GM23248 (cell line): ENCODE data around the gene NHEJ1. TPM values are rescaled to one million over a fixed set of nuclear protein-coding genes. Genes with fewer than 3 reads are reported as not detected.

ENCODE experiments used
- DNase-seq: peaks from one replicate; pipeline ENCODE4 v3.0.0-alpha.2; 2015
- H2AFZ ChIP-seq: fragments of 200-600 bp; sonication (generic); 2 replicates; pipeline ENCODE4 v1.6.1; 2016; ENCODE audit warnings: antibody characterized with exemption
- H3F3A ChIP-seq: fragments of 200-600 bp; sonication (generic); 2 replicates; pipeline ENCODE4 v1.6.1; 2016; ENCODE audit warnings: mild to moderate bottlenecking, antibody characterized with exemption, mixed run types; ENCODE audit not compliant: insufficient read depth
- H3K27ac ChIP-seq: fragments of 200-600 bp; sonication (generic); 2 replicates; pipeline ENCODE4 v1.5.1; 2016; ENCODE audit warnings: mild to moderate bottlenecking
- H3K27me3 ChIP-seq: fragments of 200-600 bp; sonication (generic); replicated peaks from 2 replicates; pipeline ENCODE4 v1.6.1; 2016; ENCODE audit warnings: mild to moderate bottlenecking; ENCODE audit not compliant: insufficient read depth
- H3K36me3 ChIP-seq: fragments of 200-600 bp; sonication (generic); 2 replicates; pipeline ENCODE4 v1.6.1; 2016; ENCODE audit warnings: low read depth, mild to moderate bottlenecking
- H3K4me1 ChIP-seq: fragments of 200-600 bp; sonication (generic); 2 replicates; pipeline ENCODE4 v1.6.1; 2016; ENCODE audit warnings: mild to moderate bottlenecking; ENCODE audit not compliant: insufficient read depth
- H3K4me2 ChIP-seq: fragments of 200-600 bp; sonication (generic); one replicate; pipeline ENCODE4 v1.6.1; 2016; ENCODE audit warnings: mild to moderate bottlenecking; ENCODE audit not compliant: unreplicated experiment
- H3K4me3 ChIP-seq: fragments of 200-600 bp; sonication (generic); 2 replicates; pipeline ENCODE4 v1.5.1; 2016; ENCODE audit warnings: mild to moderate bottlenecking
- H3K79me2 ChIP-seq: fragments of 200-600 bp; sonication (generic); 2 replicates; pipeline ENCODE4 v1.6.1; 2016; ENCODE audit warnings: mild to moderate bottlenecking; ENCODE audit not compliant: insufficient read depth
- H3K9ac ChIP-seq: fragments of 200-600 bp; sonication (generic); 2 replicates; pipeline ENCODE4 v1.6.1; 2016; ENCODE audit warnings: mild to moderate bottlenecking
- H3K9me2 ChIP-seq: fragments of 200-600 bp; sonication (generic); 2 replicates; pipeline ENCODE4 v1.6.1; 2016; ENCODE audit warnings: mixed run types, mild to moderate bottlenecking, moderate library complexity; ENCODE audit not compliant: insufficient read depth
- H3K9me3 ChIP-seq: fragments of 200-600 bp; sonication (generic); one replicate; pipeline ENCODE4 v1.6.1; 2017; ENCODE audit warnings: low read depth
- H4K20me1 ChIP-seq: fragments of 200-600 bp; sonication (generic); 2 replicates; pipeline ENCODE4 v1.6.0; 2016; ENCODE audit not compliant: insufficient read depth
- EZH2 ChIP-seq: fragments of 200-600 bp; sonication (generic); IDR thresholded peaks from 2 replicates; pipeline ENCODE4 v1.6.1; 2018; ENCODE audit warnings: antibody characterized with exemption, mild to moderate bottlenecking; ENCODE audit not compliant: insufficient read depth, poor library complexity, severe bottlenecking
- EZH2phosphoT487 ChIP-seq: fragments of 200-600 bp; sonication (generic); IDR thresholded peaks from 2 replicates; pipeline ENCODE4 v1.6.1; 2018; ENCODE audit warnings: antibody characterized with exemption, moderate library complexity, mild to moderate bottlenecking, low read depth; ENCODE audit not compliant: insufficient read depth
- WGBS, 2 experiments: methylation state at CpG; one replicate each; pipeline ENCODE4 v1.1.6; 2015 to 2017; ENCODE audit warnings: low lambda C conversion rate in 2 of 2, low coverage in 1 of 2; ENCODE audit errors: missing lambda C conversion rate in 2 of 2; 5-methylcytosine and 5-hydroxymethylcytosine counted together
- in situ Hi-C: fragments of 300-500 bp; cut with MboI; formaldehyde crosslinking; loops from 2 replicates; pipeline ENCODE4 v1.15.0; 2020
- polyA plus RNA-seq: library from polyadenylated mRNA; unstranded; fragments of >200 nt; fragmentation: Nextera tagmentation; extraction: Ambion mirVana; gene quantifications from 2 replicates; pipeline ENCODE4 v1.2.1, GENCODE V29; 2016
- total RNA-seq: library from RNA; depleted of rRNA; stranded (reverse); fragments of >200 nt; shearing (Covaris generic); gene quantifications from 2 replicates; pipeline ENCODE4 v1.2.3, GENCODE V29; 2014

NHEJ1 gene
- total and polyA plus RNA-seq, 2 experiments from 2014 or later, result 8.3 to 16.1 TPM

- Histone ChIP-seq H3K27me3 (no peaks in the 10 kb centered on the region; the same call in 1 of the 2 replicates), H3K9ac (no peak overlapping the region), H2AFZ (no peak overlapping the region), H3K9me3 (no peaks in the 10 kb centered on the region), H3K79me2 (no peaks in the 10 kb centered on the region), H3K4me2 (no peak overlapping the region), H3K4me3 (no peak overlapping the region), H3K9me2 (no peaks in the 10 kb centered on the region), H3F3A (no peaks in the 10 kb centered on the region), H3K27ac (no peak overlapping the region), H4K20me1 (0 out of 2 replicates have a peak, but pooled peaks cover 5% of the 10 kb centered on the region), H3K36me3 (no peaks in the 10 kb centered on the region; the same call in 1 of the 2 replicates), H3K4me1 (peaks cover 8% of the 10 kb centered on the region; the same call in 1 of the 2 replicates)
- in situ Hi-C loops, result no loop called here
- no peak for DNase-seq
- TF ChIP-seq EZH2 (no peak), EZH2phosphoT487 (no peak)
These were observed 78.8 kb downstream of the NHEJ1 start for GRCh38 chr2:219081701-219082331.

GRCh38 chr2:219081096-219081495 lies 79.5 kb downstream of the NHEJ1 start:
- H3K9me3 ChIP-seq, result no peaks in the 10 kb centered on the region
- 90 to 92% methylated on average over 7 of the region's 7 CpGs for WGBS, 2 experiments

GRCh38 chr2:219079417-219079816 lies 81.2 kb downstream of the NHEJ1 start:
- TF ChIP-seq EZH2phosphoT487 (no peak), EZH2 (no peak)
- 0 out of 2 replicates have a peak, but pooled peaks cover 5% of the 10 kb centered on the region for H4K20me1 ChIP-seq
- no peak overlapping the region for H3K4me3 ChIP-seq
- in situ Hi-C loops, result no loop called here
- no peak overlapping the region for H3K9ac ChIP-seq
- H3K9me3 ChIP-seq, result no peaks in the 10 kb centered on the region
- no peak overlapping the region for H2AFZ ChIP-seq
- WGBS, 2 experiments, result 53 to 56% methylated on average over 2 of the region's 2 CpGs
- H3F3A ChIP-seq, result no peaks in the 10 kb centered on the region
- H3K27me3 ChIP-seq, result no peaks in the 10 kb centered on the region; the same call in 1 of the 2 replicates
- H3K4me1 ChIP-seq, result peaks cover 8% of the 10 kb centered on the region; the same call in 1 of the 2 replicates
- no peaks in the 10 kb centered on the region for H3K79me2 ChIP-seq
- no peak overlapping the region for H3K4me2 ChIP-seq
- DNase-seq, result peak; percentile 66
- H3K9me2 ChIP-seq, result no peaks in the 10 kb centered on the region
- H3K27ac ChIP-seq, result no peak overlapping the region
- no peaks in the 10 kb centered on the region; the same call in 1 of the 2 replicates for H3K36me3 ChIP-seq

More at GRCh38 chr2:219081096-219081495, 79.5 kb downstream of the NHEJ1 start:
- Histone ChIP-seq H3K79me2 (no peaks in the 10 kb centered on the region), H2AFZ (no peak overlapping the region), H3K4me1 (peaks cover 8% of the 10 kb centered on the region; the same call in 1 of the 2 replicates), H3K9ac (no peak overlapping the region), H3K36me3 (no peaks in the 10 kb centered on the region; the same call in 1 of the 2 replicates), H3K27ac (no peak overlapping the region), H3F3A (no peaks in the 10 kb centered on the region), H3K4me3 (no peak overlapping the region), H3K9me2 (no peaks in the 10 kb centered on the region), H3K4me2 (no peak overlapping the region), H4K20me1 (0 out of 2 replicates have a peak, but pooled peaks cover 5% of the 10 kb centered on the region), H3K27me3 (no peaks in the 10 kb centered on the region; the same call in 1 of the 2 replicates)
- in situ Hi-C loops, result no loop called here
- TF ChIP-seq EZH2phosphoT487 (no peak), EZH2 (no peak)
- no peak for DNase-seq

- DNase-seq, result no peak
- 99% methylated on average over 4 of the region's 4 CpGs for WGBS, 2 experiments
- TF ChIP-seq EZH2, result no peak
- TF ChIP-seq EZH2phosphoT487, result no peak
These were observed 81.7 kb downstream of the NHEJ1 start for GRCh38 chr2:219078951-219079350.

More at GRCh38 chr2:219078951-219079350, 81.7 kb downstream of the NHEJ1 start:
- Histone ChIP-seq H3K9me3 (no peaks in the 10 kb centered on the region), H3K9me2 (no peaks in the 10 kb centered on the region), H3K79me2 (no peaks in the 10 kb centered on the region), H3K4me2 (no peak overlapping the region), H4K20me1 (0 out of 2 replicates have a peak, but pooled peaks cover 5% of the 10 kb centered on the region), H3K4me3 (no peak overlapping the region), H3K27ac (no peak overlapping the region), H3F3A (no peaks in the 10 kb centered on the region), H3K9ac (no peak overlapping the region), H3K4me1 (peaks cover 8% of the 10 kb centered on the region; the same call in 1 of the 2 replicates), H3K36me3 (no peaks in the 10 kb centered on the region; the same call in 1 of the 2 replicates), H2AFZ (no peak overlapping the region), H3K27me3 (no peaks in the 10 kb centered on the region; the same call in 1 of the 2 replicates)
- in situ Hi-C loops, result no loop called here
